ENCODE results near the gene ITGAE.

- TF ChIP-seq CTCF (IDR thresholded peaks at IDR 0.05) (no peak), POLR2AphosphoS5 (IDR thresholded peaks at IDR 0.05; ENCODE audit: low read depth, low read length) (no peak), REST (IDR thresholded peaks at IDR 0.05; ENCODE audit: insufficient read depth in 1 of 2, low read depth in 2 of 2, low read length in 1 of 2) (no peak), TCF7L2 (IDR thresholded peaks at IDR 0.05; ENCODE audit: low read depth, low read length) (no peak), SIN3A (IDR thresholded peaks at IDR 0.05; ENCODE audit: borderline replicate concordance, insufficient read depth, low read depth, low read length) (no peak)
Observed at GRCh38 chr17:3836551-3836950, 35.6 kb upstream of the ITGAE start.

Measured in Panc1 (cell line).